Fibroblast of villous mesenchyme (primary cell): ENCODE results near the gene PALLD. TPM values are rescaled to one million over a fixed set of nuclear protein-coding genes. Genes with fewer than 3 reads are reported as not detected.
"Not testable (repeated sequence)": the region's sequence is repeated elsewhere in the genome, so short reads cannot be mapped to it uniquely, and the experiment has no call there.

Experiments
- DNase-seq: peaks from one replicate; pipeline ENCODE4 v3.0.0-alpha.2; 2010; ENCODE audit warnings: low read depth
- H3K4me3 ChIP-seq: 2 replicates; pipeline ENCODE4 v1.5.1; 2011; ENCODE audit warnings: low read depth, mild to moderate bottlenecking, low read length
- total RNA-seq: library from RNA; depleted of rRNA; stranded (reverse); fragments of >200 nt; gene quantifications from 2 replicates; pipeline ENCODE4 v1.2.3, GENCODE V29; 2012
- TF ChIP-seq, protein P1 (sequence below): IDR thresholded peaks from 2 replicates; pipeline ENCODE4 v1.5.1; 2012; ENCODE audit warnings: low read depth, mild to moderate bottlenecking, low read length; ENCODE audit not compliant: insufficient read depth

The PALLD gene
- total RNA-seq, 1 donor, result 188 TPM

DNA sequence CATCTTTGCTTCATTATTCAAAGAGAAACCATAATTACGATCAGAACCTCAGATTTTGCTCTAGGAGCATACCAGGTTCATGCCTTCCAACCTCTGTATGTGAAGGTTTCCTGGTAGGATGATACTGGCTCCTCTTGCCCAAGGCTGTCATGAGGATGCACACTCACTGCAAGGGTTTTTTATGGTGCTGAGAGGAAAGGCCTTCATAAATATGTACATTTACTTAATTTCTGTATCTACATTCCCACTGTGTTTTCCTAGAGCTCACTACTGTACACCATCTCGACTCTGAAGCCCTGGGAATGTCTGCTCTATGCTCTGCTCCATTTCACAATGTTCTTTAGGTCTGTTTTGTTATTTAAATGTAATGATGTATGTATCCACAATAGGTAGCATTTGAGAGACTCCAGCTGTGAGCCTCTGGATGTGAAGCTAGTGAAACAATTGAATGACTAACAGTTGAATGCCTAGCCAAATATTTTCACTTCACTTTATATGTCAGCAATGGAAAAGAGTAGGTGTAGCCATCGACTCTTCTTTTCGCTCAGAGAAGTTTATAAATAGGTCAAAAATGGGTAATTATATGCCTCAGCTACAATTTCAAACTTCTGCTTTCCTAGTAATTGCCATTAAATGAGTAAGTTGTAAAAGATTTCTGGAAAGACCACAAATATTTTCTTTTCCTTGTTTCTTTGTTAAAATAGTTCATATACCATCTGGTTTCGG lies 228.0 kb downstream of the PALLD start:
- TF ChIP-seq, protein P1, sequence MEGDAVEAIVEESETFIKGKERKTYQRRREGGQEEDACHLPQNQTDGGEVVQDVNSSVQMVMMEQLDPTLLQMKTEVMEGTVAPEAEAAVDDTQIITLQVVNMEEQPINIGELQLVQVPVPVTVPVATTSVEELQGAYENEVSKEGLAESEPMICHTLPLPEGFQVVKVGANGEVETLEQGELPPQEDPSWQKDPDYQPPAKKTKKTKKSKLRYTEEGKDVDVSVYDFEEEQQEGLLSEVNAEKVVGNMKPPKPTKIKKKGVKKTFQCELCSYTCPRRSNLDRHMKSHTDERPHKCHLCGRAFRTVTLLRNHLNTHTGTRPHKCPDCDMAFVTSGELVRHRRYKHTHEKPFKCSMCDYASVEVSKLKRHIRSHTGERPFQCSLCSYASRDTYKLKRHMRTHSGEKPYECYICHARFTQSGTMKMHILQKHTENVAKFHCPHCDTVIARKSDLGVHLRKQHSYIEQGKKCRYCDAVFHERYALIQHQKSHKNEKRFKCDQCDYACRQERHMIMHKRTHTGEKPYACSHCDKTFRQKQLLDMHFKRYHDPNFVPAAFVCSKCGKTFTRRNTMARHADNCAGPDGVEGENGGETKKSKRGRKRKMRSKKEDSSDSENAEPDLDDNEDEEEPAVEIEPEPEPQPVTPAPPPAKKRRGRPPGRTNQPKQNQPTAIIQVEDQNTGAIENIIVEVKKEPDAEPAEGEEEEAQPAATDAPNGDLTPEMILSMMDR, result no peak
- DNase-seq, result no peak
- no peak overlapping the region for H3K4me3 ChIP-seq

DNA sequence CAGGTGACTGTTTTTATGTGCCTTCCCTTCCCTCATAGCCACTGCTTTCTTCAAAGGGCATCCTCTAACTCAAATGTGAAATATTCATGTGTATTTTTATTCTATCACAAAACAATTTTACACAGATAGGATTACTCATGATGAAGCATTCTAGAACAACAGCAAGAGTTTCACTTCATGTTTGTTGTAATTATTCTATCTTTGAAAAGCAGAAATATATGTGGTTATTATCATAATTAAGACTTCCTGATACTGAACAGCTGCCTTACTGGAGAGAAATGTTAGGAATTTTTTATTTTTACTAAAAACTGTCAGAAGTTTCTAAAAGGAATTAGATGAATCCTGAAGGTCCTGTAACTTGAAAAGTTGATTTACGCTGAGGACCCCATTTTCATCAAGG lies 229.1 kb downstream of the PALLD start:
- DNase-seq, result peak; percentile 39
- TF ChIP-seq, protein P1, result no peak
- no peak overlapping the region for H3K4me3 ChIP-seq

DNA sequence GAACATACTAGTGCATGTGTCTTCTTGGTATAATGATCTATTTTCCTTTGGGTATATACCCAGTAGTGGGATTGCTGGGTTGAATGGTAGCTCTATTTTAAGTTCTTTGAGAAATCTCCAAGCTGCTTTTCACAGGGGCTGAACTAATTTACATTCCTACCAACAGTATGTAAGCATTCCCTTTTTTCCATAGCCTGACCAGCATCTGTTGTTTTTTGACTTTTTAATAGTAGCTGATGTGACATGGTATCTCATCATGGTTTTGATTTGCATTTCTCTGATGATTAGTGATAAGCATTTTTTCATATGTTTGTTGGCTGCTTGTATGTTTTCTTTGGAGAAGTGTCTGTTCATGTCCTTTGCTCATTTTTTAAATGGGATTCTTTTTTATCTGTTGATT lies 230.3 kb downstream of the PALLD start:
- DNase-seq, result peak; percentile 46

DNA sequence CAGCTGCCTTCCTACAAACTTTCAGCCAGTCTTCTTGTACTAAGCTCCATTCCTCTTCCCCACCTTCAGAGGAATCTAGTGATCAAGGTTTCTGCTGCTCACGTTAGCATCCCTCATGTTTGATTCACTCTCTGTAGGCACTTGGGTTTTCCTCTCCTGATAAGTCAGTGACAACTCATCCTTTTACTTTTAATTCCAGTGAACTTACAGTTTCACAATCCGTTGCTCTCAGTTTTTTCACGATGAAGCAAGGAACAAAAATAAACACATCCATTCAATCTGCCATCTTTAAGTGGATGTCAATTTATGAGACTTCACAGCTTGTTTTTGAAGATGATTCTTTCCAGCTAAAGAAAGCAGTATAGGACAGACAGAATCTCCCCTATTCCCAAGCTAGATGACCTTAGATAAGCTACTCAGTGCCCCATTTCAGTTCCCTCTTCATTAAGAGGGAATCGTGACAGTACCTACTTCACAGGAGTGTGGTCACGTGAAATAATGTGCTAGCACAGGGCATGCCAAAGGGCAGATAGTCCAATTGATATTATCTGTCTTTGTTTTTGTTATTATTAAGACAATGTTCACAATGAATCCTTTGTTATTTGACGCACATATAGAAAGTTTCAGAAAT lies 234.3 kb downstream of the PALLD start:
- peak; percentile 85 for DNase-seq
- no peak overlapping the region for H3K4me3 ChIP-seq
- TF ChIP-seq, protein P1, result no peak

More for the DNA sequence above, 230.3 kb downstream of the PALLD start:
- H3K4me3 ChIP-seq, result not testable (repeated sequence)

DNA sequence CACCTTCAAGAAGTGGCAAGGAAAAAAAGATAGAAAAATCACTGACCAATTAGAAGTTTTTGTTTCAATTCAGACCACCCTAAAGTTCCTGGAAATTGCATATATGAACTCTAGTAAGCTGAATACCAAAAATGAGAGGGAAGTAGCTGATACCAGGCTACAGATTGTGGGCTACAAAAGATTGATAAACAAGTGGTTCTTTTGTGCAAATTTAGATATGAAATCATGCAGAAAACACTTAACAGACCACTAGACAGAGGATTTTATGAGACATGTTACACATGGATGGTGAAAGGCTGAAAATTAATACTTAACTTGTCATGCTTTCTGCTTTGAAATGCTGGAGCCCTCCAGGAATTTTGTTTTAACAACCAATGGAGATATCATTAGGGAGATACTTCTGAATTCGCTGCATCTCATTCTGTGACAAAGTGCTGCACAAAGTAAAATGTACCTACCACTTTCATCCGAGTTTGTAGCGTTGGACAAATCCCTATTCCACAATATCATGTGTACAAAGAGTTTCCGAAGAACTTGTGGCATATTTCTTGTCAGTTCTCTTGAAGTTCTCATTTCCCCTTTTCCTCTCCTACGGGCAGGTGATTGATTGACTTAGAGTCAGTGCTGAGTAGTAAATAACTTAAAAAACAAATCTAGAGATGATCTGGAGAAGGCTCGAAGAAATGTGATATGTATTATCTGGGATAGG lies 235.0 kb downstream of the PALLD start:
- TF ChIP-seq, protein P1, result no peak
- H3K4me3 ChIP-seq, result no peak overlapping the region
- DNase-seq, result no peak

DNA sequence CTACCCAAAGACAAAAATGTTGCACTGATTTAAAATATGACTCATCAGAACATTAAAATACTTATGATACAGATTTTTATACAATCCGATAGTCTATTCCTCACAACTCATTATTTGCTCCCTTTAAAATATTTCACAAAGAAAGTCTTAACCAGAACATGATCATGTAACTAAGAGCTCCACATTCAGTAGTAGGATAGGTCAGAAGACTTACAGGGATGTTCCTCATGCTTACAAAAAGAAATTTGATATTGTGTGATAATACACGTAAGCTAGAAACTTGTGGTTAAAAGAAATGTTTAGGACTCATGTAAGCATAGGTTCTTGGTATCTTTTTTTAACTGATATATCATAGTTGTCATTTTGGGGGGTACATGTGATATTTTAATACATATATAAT lies 235.9 kb downstream of the PALLD start:
- DNase-seq, result no peak
- TF ChIP-seq, protein P1, result no peak

DNA sequence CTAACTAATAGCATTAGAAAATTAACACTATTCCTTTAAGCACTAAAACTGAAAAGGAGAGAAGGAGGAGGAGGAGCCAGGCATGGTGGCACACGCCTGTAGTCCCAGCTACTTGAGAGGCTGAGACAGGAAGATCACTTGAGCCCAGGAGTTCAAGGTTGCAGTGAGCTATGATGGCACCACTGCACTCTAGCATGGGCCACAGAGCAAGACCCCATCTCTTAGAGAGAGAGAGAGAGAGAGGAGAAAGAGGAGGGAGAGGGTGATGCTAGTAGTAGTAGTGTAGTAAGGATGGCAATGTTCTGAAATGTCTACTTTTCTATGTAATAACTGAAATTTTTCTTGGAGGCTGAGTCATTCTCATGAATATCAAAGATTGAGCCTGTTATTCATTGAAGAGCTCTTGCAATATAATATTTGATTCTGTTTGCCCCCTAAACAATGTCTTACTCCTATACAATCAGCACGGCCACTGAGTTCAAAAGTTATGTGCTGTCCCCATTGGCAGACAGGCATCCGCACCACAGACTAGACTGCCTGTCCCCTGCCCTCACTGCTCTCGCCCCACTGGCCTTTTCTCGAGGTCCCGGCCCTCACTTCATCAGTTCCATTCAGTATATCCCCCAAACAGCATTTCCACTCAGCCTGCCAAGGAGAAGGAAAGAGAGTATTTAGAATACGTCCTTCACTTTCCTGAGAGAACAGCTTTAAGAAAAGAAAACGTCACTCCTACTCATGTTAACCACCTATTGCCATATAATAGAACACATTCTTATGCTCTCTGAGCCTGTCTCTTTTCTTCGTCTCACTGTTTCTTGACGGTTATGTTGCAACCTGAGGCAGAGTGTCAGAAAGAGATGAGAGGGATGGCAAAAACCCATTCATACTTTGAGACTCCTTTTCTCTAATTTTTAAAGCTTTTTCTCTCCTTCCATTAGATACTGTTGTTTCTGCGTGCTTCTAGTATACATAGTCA lies 238.1 kb downstream of the PALLD start:
- H3K4me3 ChIP-seq, result no peak overlapping the region
- no peak for DNase-seq
- TF ChIP-seq, protein P1, result no peak

More for the DNA sequence above, 235.9 kb downstream of the PALLD start:
- no peak overlapping the region for H3K4me3 ChIP-seq
